Pancreas (tissue), 10 donors: ENCODE results near the gene RAB38. TPM values are rescaled to one million over a fixed set of nuclear protein-coding genes. Genes with fewer than 3 reads are reported as not detected.

ENCODE experiments used
- ATAC-seq, 4 donors: fragments of 200-7000 bp; cut with Tn5 transposase; one replicate each; pipeline versions ENCODE4 v1.8.0 to v1.9.1; 2020; ENCODE audit warnings: mild to moderate bottlenecking in 4 of 4, moderate library complexity in 4 of 4
- DNase-seq, 6 donors: peaks; one replicate each; pipeline ENCODE4 v3.0.0-alpha.2; 2020
- FAIRE-seq: peaks from 2 replicates; lab custom pipeline; 2012; peaks lifted over from hg19 to GRCh38; lab: Jason Lieb, UNC
- H3K27ac ChIP-seq, 4 donors: fragments of 200-600 bp; sonication (generic); 1 replicate in 3 of 4; 2 replicates in 1 of 4; pipeline versions ENCODE4 v1.5.0 to v1.8.0; 2020
- H3K27me3 ChIP-seq, 4 donors: fragments of 200-600 bp; one replicate each; pipeline ENCODE4 v1.8.0; 2021
- H3K36me3 ChIP-seq, 3 donors: fragments of 200-600 bp; sonication (generic) in 1 of 3; one replicate each; pipeline versions ENCODE4 v1.5.0 to v1.8.0; 2020 to 2021
- H3K4me1 ChIP-seq, 3 donors: fragments of 200-600 bp; one replicate each; pipeline ENCODE4 v1.8.0; 2021
- H3K4me3 ChIP-seq, 4 donors: fragments of 200-600 bp; sonication (generic) in 2 of 4; one replicate each; pipeline versions ENCODE4 v1.5.0 to v1.8.0; 2020 to 2021
- H3K9me3 ChIP-seq, 4 donors: fragments of 200-600 bp; one replicate each; pipeline ENCODE4 v1.8.0; 2021
- WGBS, 2 donors: extraction: QIAGEN DNeasy Blood & Tissue Kit; methylation state at CpG; one replicate each; pipeline ENCODE4 v1.1.7; 2013; 5-methylcytosine and 5-hydroxymethylcytosine counted together
- intact Hi-C, 3 donors: fragments of 100-400 bp; cut with DNase I; formaldehyde crosslinking; loops; one replicate each; pipeline versions ENCODE4 v1.11.1 to v1.14.2; 2022
- polyA plus RNA-seq, 2 donors: library from polyadenylated mRNA; stranded (reverse); fragments of 200-250 nt; gene quantifications; one replicate each; pipeline ENCODE4 v1.2.3, GENCODE V29; 2013
- total RNA-seq, 6 donors: library from RNA; stranded (reverse); fragmentation: NEBNext Ultra II Directional in 4 of 6; extraction: Animal tissue kit (Norgen Biotek cat#: 25700) in 4 of 6; gene quantifications; one replicate each; pipeline versions ENCODE4 v1.2.1 to v1.2.4, GENCODE V29; 2021 to 2023
- TF ChIP-seq, protein P1 (sequence below), 4 donors: fragments of 200-600 bp; sonication (generic) in 3 of 4; IDR thresholded peaks; one replicate each; pipeline versions ENCODE4 v1.5.0 to v1.8.0; 2021; ENCODE audit warnings: antibody characterized with exemption in 4 of 4
- donor health status: healthy with polysubstance abuse.
- donor health status: DM: no; HTN: no; CAD: no; lungs with moderate emphysema.
- donor health status: DM: no; HTN: no; CAD: no.
- donor health status: control.
- donor health status: control.
- donor health status: Bipolar disorder and iron deficiency.
- donor health status: DM: yes; HTN: yes; CAD: no.
- donor health status: DM: no; HTN: no; CAD: no.
- donor health status: DM: no; HTN: no; CAD: no.
- donor health status: DM: yes; HTN: yes; CAD: no.

Gene RAB38
- total and polyA plus RNA-seq, 8 donors = 0.65 to 1.9 (median 1.2) TPM

DNA sequence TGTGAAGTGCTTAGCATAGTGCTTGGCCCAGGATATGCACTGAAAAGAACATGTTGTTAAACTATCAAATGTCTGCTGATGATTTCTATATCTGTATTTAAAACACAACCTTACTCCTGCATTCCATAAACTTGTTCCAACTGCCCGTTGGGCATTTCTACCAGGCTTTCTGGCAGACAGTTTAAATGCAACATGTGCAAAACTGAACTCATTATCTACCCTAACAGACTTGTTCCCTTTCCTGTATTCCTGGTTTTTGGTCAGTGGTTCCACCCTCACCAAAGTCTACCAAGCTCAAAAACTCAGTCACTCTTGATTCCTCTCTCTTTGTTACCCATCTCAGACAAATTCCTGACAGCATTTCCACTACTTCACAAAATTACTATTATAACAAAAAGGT lies 6.5 kb upstream of the RAB38 start:
- Histone ChIP-seq H3K4me3 (no peak overlapping the region), H3K36me3 (no peaks in the 10 kb centered on the region), H3K27ac (no peak overlapping the region), H3K9me3 (no peaks in the 10 kb centered on the region), H3K4me1 (no peaks in the 10 kb centered on the region), H3K27me3 (no peaks in the 10 kb centered on the region)
- DNase-seq (no peak), FAIRE-seq (no peak), ATAC-seq (no peak)
- 16 to 29% methylated on average over 1 of the region's 1 CpG for WGBS, 2 donors
- TF ChIP-seq, protein P1, sequence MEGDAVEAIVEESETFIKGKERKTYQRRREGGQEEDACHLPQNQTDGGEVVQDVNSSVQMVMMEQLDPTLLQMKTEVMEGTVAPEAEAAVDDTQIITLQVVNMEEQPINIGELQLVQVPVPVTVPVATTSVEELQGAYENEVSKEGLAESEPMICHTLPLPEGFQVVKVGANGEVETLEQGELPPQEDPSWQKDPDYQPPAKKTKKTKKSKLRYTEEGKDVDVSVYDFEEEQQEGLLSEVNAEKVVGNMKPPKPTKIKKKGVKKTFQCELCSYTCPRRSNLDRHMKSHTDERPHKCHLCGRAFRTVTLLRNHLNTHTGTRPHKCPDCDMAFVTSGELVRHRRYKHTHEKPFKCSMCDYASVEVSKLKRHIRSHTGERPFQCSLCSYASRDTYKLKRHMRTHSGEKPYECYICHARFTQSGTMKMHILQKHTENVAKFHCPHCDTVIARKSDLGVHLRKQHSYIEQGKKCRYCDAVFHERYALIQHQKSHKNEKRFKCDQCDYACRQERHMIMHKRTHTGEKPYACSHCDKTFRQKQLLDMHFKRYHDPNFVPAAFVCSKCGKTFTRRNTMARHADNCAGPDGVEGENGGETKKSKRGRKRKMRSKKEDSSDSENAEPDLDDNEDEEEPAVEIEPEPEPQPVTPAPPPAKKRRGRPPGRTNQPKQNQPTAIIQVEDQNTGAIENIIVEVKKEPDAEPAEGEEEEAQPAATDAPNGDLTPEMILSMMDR (IDR thresholded peaks at IDR 0.05) = no peak
- intact Hi-C loops = no loop called here

DNA sequence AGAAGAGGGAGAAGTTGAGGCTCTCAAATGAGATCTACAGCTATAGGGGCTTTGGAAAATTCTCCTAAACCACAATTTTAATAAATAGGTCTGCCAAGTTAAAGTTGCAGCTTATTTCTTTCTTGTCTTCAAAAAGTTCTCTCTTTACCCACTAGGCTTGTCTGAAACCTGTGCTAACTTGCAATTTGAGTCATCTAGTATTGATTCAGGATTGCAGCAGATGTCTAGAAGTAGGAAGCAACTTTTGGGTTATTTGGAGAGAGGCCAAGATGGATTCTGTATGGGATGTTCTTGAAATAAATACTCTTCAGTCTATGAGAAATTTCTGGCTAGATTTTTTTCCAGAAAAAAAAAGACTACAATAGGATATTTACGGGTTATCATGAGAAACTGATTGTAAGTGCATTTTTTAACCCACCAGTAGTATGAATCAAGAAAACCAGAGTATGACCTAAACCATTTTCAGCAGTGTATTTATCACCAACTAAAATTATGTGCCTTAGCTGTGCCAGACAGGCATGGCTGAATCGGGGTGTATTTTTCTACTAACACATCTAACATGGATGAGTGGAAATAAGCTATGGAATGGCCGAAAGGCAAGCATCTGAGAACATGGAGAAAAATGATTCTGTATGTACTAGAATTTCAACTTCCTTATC lies 4.9 kb upstream of the RAB38 start:
- intact Hi-C loops = no loop called here
- H3K36me3 ChIP-seq = no peaks in the 10 kb centered on the region
- no peaks in the 10 kb centered on the region for H3K27me3 ChIP-seq
- WGBS, 2 donors = 59 to 79% methylated on average over 3 of the region's 3 CpGs
- FAIRE-seq = no peak
- ATAC-seq = no peak
- H3K4me1 ChIP-seq = no peaks in the 10 kb centered on the region
- TF ChIP-seq, protein P1 (IDR thresholded peaks at IDR 0.05) = no peak
- H3K9me3 ChIP-seq = no peaks in the 10 kb centered on the region
- H3K4me3 ChIP-seq = no peak overlapping the region
- no peak overlapping the region for H3K27ac ChIP-seq
- DNase-seq = no peak

DNA sequence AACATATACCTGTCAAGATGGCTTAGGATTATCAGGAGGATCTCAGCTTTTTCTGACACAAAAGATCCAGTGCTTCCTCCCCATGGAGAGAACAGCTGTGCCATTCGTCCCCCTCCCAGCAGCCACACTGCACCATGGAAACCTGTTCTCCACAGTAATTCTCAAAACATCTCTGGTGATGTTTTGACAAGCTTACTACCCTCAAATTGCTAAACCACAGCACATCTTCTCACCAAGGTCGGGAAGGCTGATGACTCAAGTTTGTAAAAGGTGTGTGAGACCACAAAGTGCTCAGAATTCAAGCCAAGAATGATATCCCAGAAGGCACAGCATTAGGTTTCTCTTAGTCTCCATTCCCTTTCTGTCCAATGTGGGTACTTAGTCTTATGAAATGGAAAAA lies 3.9 kb upstream of the RAB38 start:
- DNase-seq = no peak
- Histone ChIP-seq H3K9me3 (no peaks in the 10 kb centered on the region), H3K36me3 (no peaks in the 10 kb centered on the region), H3K4me1 (no peaks in the 10 kb centered on the region), H3K4me3 (no peak overlapping the region), H3K27me3 (no peaks in the 10 kb centered on the region), H3K27ac (no peak overlapping the region)
- intact Hi-C loops = no loop called here
- TF ChIP-seq, protein P1 (IDR thresholded peaks at IDR 0.05) = no peak
- FAIRE-seq = no peak
- ATAC-seq = no peak
- WGBS, 2 donors = 52 to 70% methylated on average over 2 of the region's 2 CpGs

- H3K9me3 ChIP-seq = no peaks in the 10 kb centered on the region
- 77 to 80% methylated on average over 4 of the region's 4 CpGs for WGBS, 2 donors
- no peak for DNase-seq
Measured at GRCh38 chr11:88178191-88178590, 2.9 kb upstream of the RAB38 start.

More at GRCh38 chr11:88178191-88178590, 2.9 kb upstream of the RAB38 start:
- no peaks in the 10 kb centered on the region for H3K27me3 ChIP-seq
- H3K4me1 ChIP-seq = no peaks in the 10 kb centered on the region
- H3K27ac ChIP-seq = no peak overlapping the region
- ATAC-seq = no peak
- FAIRE-seq = no peak
- no peaks in the 10 kb centered on the region for H3K36me3 ChIP-seq
- H3K4me3 ChIP-seq = no peak overlapping the region
- TF ChIP-seq, protein P1 (IDR thresholded peaks at IDR 0.05) = no peak
- intact Hi-C loops = no loop called here
